Islet of Langerhans (tissue), 1 donor: ENCODE results near the gene STK32C.
"Not testable (repeated sequence)": the region's sequence is repeated elsewhere in the genome, so short reads cannot be mapped to it uniquely, and the experiment has no call there.

Source experiments
- FAIRE-seq: peaks from one replicate; lab custom pipeline; 2011; peaks lifted over from hg19 to GRCh38; lab: Jason Lieb, UNC

STK32C gene

DNA sequence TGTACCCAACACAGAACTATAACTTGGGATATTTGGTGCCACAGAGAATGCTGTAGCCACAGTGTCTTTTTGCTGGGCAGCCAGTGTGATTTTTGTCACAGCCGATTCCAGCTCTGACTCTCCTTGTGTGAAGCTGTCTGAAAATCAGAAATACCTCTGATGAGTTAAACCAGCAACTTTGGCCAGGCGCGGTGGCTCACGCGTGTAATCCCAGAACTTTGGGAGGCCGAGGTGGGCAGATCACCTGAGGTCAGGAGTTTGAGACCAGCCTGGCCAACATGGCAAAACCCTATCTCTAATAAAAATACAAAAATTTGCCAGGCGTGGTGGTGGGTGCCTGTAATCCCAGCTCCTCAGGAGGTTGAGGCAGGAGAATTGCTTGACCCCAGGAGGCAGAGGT, 30.1 kb upstream of the STK32C start:
- not testable (repeated sequence) for FAIRE-seq

DNA sequence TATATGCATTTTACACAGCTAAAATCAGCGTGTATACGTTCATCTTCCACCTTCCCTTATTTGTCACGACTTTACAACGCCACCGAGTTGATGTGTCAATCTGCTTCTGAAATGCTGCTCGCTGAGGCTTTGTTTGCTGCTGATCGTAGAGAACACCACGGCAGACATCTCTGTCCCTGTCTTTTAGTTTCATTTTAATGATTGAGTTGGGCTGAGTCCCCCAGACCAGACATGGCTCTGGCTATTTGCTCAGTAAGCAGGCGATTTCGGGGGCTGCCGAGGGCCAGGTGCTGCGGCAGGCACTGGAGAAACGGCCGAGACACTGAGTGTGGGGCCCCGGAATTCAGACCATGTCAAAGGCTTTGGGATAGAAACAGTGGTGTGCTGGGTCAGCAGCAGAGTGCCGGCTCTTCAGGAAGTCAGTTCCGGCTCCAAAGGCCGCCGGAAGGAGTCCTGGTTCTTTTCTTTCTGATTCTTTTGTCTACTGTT, 29.2 kb upstream of the STK32C start:
- no peak for FAIRE-seq

DNA sequence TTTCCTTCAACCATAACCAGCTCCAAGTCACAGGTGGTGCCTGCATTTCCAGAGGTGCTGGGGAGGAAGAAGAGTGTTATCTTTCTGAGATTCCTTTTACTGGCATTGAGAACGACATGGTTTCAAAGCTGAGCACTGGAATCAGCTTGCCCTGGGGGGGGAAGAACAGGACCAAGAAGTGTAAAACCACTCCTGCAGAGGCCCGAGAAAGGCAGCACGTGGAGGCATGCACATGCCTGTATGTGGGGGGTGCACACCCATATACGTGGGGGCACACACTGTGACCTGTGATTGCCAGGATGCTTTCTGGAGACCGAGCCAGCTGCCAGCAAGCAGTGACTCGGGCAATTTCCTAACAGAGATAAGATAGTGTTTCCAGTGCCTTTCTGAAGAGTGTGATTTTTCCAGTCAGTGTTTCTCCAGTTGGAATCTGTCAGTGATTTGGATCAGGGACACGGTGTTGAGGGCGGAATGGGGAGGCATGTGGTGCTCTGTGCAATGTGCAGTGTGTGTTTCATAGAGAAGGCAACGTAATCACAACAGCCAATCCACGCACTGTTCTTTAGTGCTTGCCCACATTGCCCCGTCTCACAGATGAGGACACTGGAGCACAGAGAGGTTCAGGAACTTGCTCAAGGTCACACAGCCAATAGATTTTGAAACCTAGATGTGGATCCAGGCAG, 28.5 kb upstream of the STK32C start:
- FAIRE-seq = no peak

DNA sequence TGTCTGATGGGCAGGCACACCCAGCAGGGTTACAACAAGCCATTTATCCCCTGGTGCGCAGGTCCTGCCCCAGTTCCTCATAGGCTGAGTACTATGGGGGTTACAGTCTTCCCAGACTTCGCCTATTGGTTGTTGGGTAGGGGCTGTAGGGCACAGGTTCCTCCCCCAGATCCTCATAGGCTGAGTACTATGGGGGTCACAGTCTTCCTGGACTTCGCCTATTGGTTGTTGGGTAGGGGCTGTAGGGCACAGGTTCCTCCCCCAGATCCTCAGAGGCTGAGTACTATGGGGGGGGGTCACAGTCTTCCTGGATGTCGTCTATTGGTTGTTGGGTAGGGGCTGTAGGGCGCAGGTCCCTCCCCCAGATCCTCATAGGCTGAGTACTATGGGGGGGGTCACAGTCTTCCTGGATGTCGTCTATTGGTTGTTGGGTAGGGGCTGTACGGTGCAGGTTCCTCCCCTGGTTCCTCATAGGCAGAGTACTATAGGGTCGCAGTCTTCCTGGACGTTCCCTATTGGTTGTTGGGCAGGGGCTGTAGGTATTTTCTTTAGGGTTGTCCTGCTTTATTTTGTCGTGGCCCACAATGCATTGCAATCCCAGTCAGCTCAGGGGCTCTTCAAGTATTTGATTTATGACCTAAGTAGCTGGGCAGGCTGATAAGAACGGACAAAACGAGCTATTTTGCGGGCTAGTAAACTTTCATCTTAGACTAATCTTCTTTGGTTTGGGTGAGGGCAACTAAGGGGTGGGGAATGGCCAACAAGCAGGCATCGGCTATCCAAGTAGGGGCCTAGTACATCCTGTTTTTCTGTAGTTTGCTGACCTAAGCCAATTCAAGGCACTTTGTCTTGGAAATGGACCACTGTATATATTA, 27.7 kb upstream of the STK32C start:
- FAIRE-seq = no peak

DNA sequence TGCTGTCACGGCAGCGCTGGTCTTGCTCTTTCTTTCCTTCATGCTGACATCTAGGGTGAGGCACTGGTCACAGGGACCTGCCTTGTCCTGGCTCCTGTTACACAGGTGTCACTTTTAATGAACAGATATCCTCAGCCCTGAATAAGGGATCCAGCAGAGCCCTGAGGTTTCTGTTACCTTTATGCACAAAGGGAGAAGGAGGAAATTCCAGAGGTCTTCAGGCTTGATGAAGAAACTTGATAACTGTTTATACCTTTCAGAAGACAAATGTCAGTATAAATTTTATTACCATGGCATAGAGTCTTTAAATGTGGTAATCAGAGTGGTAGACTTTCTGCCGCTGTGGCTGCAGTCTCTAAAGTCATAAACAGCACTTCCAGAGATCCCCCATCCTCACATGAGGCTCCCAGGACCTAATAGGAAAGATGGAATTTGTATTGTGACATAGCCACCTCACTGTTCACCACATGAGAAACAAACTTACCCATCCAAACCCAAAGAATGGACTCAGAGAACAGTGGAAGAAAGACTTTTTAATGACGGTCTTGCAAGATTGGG, 27.0 kb upstream of the STK32C start:
- no peak for FAIRE-seq

DNA sequence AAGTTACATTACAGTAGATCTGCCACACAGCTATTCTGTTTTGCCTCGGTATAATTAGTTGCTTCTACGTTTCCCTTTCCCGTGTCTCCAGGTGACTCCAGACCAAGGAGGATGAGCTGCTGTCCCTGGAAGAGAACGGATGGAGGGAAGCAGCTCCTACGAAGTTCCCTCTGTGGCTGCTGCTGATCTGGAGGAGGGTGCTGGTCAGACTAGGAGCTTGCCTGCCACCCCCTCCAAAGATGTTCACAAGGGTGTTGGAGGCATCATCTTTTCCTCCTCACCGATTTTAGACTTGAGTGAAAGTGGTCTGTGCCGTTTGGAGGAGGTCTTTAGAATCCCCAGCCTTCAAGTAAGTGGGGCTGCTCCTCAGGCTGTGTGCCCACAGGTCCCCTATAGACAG, 25.6 kb upstream of the STK32C start:
- no peak for FAIRE-seq

DNA sequence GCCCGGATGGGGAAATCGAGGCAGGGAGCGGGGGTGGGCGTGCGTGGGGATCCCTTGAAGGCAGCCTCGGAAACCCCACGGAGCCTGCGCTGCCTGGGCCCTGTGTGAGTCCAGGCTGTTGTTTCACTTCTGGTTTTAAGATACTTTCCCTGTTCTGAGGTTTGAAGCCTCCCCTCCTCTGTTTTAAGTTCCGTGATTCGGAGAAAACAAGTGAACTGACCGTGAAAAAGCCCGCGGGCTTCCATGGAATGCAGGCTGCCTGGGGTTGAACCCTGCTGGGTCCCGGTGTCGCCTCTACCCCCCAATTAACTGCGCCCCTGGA, 24.6 kb upstream of the STK32C start:
- FAIRE-seq = no peak

DNA sequence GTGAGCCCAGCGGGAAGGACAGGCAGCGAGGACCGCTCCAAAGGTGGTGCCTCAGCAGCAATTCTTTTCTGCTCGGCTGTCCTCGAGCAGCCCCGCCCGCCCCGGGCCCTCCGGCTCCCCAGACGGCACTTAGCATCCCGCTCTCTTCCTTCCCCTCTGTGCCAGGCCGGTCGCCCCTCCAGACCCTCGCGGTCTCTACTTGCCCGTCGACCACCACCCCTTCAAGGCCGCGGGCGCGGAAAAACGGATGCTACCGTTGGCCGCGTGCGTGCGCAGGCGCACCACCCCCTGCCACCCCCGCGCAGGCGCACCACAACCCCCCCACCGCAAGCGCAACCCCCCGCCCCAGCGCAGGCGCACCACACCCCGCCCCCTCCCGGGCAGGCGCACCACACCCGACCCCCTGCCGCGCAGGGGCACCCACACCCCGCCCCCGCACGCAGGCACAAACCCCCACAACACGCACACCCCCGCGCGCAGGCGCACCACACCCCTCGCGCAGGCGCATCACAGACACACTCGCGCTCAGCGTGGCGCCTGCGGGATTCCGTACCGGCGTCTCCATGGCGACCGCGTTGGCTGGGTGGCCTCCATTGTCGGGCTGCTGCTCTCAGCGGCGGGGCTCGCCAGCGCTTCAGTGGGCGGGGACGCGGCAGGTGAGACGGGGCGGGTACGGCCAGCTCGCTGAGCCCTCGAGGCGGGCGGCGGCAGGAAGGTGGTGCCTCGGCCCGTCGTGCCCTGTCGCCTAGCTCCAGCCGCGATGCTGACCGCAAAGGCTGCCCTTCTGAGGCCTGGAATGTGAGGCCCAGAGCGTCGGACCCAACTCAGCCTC, 24.1 kb upstream of the STK32C start, which contains the start of gene LRRC27:
TSS of gene LRRC27 (plus strand) at position 593 of the 832 bp plus-strand sequence. CDS start 1,332 bp downstream, outside the sequence.
- no peak for FAIRE-seq

DNA sequence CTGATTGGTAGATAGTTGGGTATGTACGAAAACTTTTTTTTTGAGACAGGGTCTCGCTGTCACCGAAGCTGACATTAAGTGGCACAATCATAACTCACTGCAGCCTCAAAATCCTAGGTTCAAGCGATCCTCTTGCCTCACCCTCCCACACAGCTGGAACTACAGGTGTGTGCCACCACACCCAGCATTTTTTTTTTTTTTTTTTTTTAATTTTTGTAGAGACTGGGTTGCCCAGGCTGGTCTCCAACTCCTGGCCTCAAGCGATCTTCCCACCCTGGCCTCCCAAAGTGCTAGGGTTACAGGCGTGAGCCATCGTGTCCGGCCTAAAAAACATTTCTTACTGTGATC, 22.7 kb upstream of the STK32C start:
- no peak for FAIRE-seq

DNA sequence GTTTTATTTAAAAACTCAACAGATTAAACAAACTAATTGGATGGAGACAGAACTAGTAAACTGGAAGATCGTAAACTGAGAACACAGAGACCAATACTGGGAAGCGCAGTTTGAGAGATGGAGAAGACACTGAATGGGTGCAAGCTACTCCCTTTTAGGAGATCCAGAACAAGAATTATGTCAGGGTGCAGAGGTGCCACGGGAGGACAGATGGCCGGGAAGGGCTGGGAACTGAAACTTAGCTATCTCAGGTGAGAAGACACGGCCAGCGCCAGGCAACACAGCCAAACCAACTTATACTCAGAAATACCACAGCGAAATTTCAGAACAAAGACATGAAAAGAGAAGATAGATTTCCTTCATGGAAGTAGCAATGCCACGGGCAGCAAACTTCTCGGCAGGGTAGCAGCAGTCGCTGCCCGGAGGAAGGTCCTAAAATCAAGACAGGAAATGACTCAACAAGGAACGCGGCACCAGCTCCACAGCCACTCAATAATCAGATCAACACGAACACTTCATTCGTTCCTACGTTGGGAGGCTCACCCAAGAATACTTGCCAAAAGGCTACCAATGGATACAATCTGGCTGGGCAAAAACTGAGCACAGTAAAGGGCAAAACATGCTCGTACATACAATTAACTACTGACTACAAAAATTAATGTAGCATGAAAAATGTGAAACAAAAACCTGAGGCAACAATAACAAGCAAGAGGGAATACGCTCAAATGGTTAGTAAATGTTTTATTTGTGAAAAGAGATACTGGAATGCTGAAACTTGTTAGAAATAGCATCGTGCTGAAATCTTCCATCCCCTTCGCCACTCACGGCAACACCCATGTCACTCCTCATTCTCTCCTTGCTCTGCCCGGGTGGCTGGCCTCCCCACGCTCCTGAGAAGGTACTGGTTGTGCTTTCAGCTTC, 22.1 kb upstream of the STK32C start:
- no peak for FAIRE-seq

DNA sequence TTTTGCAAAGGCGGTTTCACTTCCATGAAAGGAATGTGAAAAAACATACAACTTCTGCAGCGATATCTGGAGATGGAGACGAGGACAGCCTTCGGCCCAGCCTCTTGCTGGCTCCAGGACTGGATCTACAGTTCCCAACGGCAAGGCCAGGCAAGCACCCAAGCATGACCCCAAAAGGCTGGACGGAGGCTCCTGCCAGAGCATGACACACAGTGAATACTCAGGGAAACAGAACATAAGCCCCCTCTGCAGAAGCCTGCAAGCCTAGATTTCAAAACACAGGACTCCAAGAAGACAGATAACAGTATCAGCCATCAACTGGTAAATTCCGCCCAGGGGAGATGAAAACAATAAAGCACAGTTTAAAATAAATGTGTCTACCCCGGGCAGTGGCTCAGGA, 21.0 kb upstream of the STK32C start:
- no peak for FAIRE-seq

DNA sequence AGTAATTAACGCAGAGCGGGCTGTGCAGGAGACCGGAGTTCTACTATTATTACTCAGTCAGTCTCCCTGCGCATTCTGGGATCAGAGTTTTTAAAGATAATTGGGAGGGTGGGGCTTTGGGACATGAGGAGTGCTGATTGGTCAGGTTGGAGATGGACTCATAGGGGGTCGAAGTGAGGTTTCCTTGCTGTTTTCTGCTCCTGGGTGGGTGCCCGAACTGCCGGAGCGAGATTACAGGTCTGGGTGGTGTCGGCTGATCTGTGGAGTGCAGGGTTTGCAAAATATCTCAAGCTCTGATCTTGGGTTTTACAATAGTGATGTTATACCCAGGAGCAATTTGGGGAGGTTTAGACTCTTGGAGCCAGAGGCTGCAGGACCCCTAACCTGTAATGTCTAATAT, 20.4 kb upstream of the STK32C start:
- FAIRE-seq = no peak

DNA sequence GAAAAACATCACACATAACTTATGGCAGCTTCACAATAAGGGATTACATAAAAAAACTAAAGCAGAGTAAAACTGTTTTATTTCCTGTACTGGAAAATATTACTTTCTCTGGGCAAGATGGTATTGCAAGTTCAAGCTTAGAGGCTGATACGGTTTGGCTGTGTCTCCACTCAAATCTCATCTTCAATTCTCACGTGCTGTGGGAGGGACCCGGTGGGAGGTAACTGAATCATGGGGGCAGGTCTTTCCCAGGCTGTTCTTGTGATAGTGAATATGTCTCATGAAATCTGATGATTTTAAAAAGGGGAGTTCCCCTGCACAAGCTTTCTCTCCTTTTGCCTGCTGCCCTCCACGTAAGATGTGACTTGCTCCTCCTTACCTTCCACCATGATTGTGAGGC, 19.2 kb upstream of the STK32C start:
- no peak for FAIRE-seq

DNA sequence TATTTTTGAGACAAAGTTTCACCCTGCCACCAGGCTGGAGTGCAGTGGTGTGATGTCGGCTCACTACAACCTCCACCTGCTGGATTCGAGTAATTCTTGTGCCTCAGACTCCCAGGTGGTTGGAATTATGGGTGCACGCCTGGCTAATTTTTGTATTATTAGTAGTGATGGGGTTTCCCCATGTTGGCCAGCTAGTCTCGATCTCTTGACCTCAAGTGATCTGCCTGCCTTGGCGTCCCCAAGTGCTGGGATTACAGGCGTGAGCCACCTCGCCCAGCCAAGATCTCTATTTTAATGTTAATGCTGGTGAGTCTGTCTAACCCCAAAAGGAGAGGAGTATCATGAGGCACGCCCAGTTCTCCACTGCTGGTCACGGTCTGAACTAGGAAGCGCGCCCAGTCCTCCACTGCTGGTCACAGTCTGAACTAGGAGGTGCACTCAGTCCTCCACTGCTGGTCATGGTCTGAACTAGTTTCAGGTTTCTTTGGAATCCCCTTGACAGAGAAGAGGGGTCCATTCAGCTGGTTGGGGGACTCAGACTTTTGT, 18.7 kb upstream of the STK32C start:
- no peak for FAIRE-seq

DNA sequence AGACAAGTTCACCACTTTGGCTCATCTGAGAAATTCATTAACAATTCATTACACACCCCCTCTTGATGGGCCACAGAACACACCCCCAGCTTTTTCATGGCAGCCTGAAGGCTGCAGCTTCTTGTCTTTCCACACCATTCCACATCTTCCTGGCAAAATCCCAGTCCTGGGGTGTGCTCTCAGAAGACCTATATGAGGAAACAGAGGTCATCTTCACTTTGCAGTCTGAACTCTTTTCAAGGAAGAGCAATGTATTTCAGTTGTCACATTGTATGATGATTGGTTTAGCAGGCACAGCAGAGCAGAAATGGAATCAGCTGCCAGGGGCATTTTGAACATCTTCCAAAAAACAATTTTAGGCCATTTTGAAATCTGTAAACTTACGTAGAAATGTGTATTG, 16.4 kb upstream of the STK32C start:
- no peak for FAIRE-seq

DNA sequence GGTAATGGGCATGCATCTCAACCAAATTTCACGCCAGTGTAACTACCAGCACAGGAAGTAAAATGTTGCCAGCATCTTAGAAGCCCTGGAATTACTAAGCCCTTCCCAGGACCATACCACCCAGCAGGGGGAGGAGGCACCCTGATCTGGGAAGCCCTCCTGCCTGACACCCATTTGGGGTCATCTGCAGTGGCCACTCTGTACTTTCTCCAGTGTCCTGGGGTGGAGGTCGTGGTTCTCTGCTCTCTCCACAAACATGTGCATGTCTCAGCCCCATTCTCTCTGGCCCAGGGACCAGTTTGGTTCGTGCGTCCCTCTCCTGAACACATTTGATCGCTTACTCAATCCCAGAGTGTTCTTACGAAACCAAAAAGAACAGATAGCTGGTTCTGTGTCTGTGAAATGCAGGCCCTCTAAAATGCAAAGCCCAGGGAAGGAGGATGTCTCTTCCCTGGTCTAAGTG, 14.9 kb upstream of the STK32C start:
- no peak for FAIRE-seq

DNA sequence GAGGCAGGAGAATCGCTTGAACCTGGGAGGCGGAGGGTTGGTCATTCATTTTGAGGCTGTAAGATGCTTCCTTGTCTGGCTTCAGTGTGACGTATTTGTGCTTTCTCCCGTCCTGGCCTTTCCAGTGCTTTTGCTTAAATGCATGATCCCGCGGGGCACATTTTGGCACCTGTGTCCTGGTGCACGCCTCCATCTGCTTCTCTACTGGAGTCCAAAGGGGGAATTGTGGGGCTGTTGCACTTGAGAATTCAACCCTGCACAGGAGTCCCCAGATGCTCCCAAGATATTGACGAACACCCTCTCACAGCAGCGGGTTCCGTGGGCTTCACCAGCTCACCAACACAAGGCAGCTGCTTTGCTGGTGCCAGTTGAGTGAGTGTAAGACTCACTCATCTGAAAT, 14.0 kb upstream of the STK32C start:
- FAIRE-seq = no peak

DNA sequence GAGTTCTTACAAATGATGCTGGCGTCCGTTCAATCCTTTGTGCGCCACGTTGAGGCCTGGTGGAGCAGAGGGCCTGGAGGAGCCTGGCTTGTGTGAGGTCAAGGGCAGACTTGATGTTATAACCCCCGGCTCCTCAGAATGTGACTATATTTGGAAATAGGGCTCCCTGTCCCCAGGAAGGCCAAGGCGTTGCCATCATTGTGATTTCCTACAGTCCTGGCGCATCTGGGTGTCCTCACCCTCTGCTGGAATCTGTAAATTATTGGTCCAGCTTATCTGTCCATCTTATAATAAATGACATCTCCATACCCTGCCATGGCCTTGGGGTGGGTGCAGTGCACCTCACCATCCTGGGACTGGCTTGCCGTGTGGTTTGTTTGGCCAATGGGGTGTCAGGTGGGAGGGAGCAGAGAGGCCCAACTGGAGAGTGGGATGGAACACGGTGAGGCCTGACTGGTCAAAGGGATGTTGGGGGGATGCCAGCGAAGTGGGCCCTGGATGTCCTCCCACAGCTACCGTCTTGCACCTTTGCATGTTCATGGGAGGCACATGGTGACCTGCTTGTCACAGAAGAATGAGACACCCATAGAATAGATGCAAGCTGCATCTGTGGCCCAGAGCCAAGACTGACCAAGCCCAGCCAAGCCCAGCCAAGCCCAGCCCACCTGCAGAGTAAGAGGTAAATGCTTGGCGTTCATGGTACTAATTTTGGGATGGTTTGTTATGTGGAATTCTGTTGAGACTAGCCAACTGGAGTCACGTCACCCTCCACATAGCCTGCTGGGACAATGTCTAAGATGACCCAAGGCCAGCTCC, 13.1 kb upstream of the STK32C start:
- no peak for FAIRE-seq

DNA sequence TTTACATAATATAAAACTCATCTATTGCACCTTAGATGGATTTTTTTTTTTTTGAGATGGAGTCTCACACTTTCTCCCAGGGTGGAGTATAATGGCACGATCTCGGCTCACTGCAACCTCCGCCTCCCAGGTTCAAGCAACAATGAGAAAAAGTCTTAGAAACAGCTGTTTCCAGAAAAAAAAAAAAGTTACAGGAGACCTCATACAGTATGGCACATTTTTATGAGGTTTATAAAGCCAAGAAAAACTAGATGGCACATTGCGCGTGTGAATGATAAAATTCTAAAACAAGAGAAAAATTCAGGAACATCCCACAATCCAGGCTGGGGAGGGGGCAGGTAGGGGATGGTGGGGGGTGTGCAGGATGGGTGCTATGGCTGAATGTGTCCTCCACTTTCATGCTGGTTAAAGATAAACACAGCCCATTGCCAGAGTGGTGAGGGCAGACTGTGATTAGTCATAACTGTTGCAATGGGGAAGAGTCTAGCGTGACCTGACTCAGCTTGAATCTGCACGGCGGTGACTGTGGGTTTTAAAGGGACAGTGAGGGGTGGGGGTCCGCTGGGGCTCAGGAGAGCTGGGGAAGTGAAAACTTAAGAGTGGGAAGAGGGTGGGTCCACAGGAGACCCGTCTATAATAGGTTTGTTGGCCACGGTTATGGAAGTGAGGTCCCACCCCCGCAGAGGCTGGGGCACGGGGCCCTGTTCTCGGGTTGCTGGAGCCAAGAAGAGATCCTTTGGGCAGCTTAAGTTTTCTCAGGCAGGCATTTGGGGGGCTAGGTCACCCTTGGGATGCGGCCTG, 12.3 kb upstream of the STK32C start:
- FAIRE-seq = no peak
